SU-DHL-6 (cell line): ENCODE measurements around the gene SNX27.
"Not testable (repeated sequence)": the region's sequence is repeated elsewhere in the genome, so short reads cannot be mapped to it uniquely, and the experiment has no call there.

Source experiments
- H2AFZ ChIP-seq: fragments of 200-600 bp; sonication (generic); 2 replicates; pipeline ENCODE4 v1.6.1; 2014; ENCODE audit warnings: low read depth, mild to moderate bottlenecking, moderate library complexity, mixed read lengths, antibody characterized with exemption, low read length; ENCODE audit not compliant: severe bottlenecking
- H3F3A ChIP-seq: fragments of 200-600 bp; shearing (Covaris generic); 2 replicates; pipeline ENCODE4 v1.6.0; 2016; ENCODE audit warnings: antibody characterized with exemption, mild to moderate bottlenecking; ENCODE audit not compliant: insufficient read depth
- H3K27ac ChIP-seq: fragments of 200-600 bp; sonication (generic); 2 replicates; pipeline ENCODE4 v1.5.1; 2016; ENCODE audit warnings: low read depth, mild to moderate bottlenecking, low read length, moderate library complexity, mixed read lengths
- H3K27me3 ChIP-seq: fragments of 200-600 bp; sonication (generic), shearing (Covaris generic); 2 replicates; pipeline ENCODE4 v1.6.0; 2014; ENCODE audit warnings: mild to moderate bottlenecking, low read length
- H3K36me3 ChIP-seq: fragments of 200-600 bp; sonication (generic); 2 replicates; pipeline ENCODE4 v1.6.1; 2014; ENCODE audit warnings: mild to moderate bottlenecking, low read length, mixed read lengths
- H3K4me2 ChIP-seq: fragments of 300-600, 200-600 bp; shearing (Covaris generic), sonication (generic); 2 replicates; pipeline ENCODE4 v1.6.0; 2014; ENCODE audit warnings: low read length, low read depth, mild to moderate bottlenecking; ENCODE audit not compliant: poor library complexity, severe bottlenecking
- H3K4me3 ChIP-seq: fragments of 200-600 bp; sonication (generic); 2 replicates; pipeline ENCODE4 v1.5.1; 2014; ENCODE audit warnings: antibody characterized with exemption, low read length, mild to moderate bottlenecking, mixed read lengths; ENCODE audit not compliant: insufficient read depth, poor library complexity, severe bottlenecking
- H3K79me2 ChIP-seq: fragments of 200-600 bp; sonication (generic); 2 replicates; pipeline ENCODE4 v1.6.1; 2014; ENCODE audit warnings: mild to moderate bottlenecking, low read length, moderate library complexity; ENCODE audit not compliant: insufficient read depth
- H3K9ac ChIP-seq: fragments of 200-600 bp; sonication (generic); 2 replicates; pipeline ENCODE4 v1.7.0; 2014; ENCODE audit warnings: mild to moderate bottlenecking, low read length
- H3K9me2 ChIP-seq: fragments of 200-600 bp; sonication (generic); replicated peaks from 2 replicates; pipeline ENCODE4 v1.6.1; 2014; ENCODE audit warnings: low read length; ENCODE audit not compliant: insufficient read depth
- H3K9me3 ChIP-seq: fragments of 200-600 bp; sonication (generic); 2 replicates; pipeline ENCODE4 v1.6.1; 2014; ENCODE audit warnings: low read length, mixed read lengths; ENCODE audit not compliant: insufficient read depth
- H4K20me1 ChIP-seq: fragments of 200-600 bp; sonication (generic); 2 replicates; pipeline ENCODE4 v1.6.1; 2014; ENCODE audit warnings: low read depth, mild to moderate bottlenecking, antibody characterized with exemption, low read length, moderate library complexity, mixed read lengths
- CTCF ChIP-seq: fragments of 200-600 bp; sonication (generic); IDR thresholded peaks from one replicate; pipeline ENCODE4 v1.5.1; 2017; ENCODE audit warnings: antibody characterized with exemption, mild to moderate bottlenecking, low read length, moderate library complexity; ENCODE audit not compliant: insufficient read depth, poor library complexity, severe bottlenecking
- EZH2phosphoT487 ChIP-seq: fragments of 200-600 bp; sonication (generic), shearing (Covaris generic); conservative IDR thresholded peaks from 2 replicates; pipeline ENCODE4 v1.6.1; 2018; ENCODE audit warnings: mild to moderate bottlenecking, antibody characterized with exemption, low read length, moderate library complexity, mixed read lengths

The SNX27 gene

GRCh38 chr1:151729157-151729965, 117.5 kb downstream of the SNX27 start:
- Histone ChIP-seq H3K4me3 (no peak overlapping the region), H3K36me3 (no peaks in the 10 kb centered on the region), H3K79me2 (no peaks in the 10 kb centered on the region), H3F3A (no peaks in the 10 kb centered on the region), H3K27ac (no peak overlapping the region), H4K20me1 (no peaks in the 10 kb centered on the region), H3K9me3 (no peaks in the 10 kb centered on the region), H3K9ac (no peak overlapping the region), H3K4me2 (no peak overlapping the region), H3K27me3 (no peaks in the 10 kb centered on the region), H2AFZ (no peak overlapping the region), H3K9me2 (no peaks in the 10 kb centered on the region)
- no peak for TF ChIP-seq CTCF
- no peak for TF ChIP-seq EZH2phosphoT487

DNA sequence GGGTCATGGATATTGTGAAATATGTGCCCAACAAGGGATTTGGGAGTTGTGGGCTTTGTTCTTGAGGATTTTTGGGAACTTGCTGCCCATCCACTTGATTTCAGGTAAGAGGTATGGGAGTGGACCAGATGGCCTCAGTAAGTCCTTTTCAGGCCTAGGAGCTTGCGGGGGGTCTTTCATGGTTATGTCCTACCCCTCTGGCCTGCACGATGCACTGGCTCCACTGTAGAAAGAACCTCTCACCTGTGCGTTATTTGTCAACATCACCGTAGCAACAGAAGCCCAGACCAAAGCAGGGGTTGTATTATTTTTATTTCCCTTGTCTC, 118.1 kb downstream of the SNX27 start:
- Histone ChIP-seq H3K79me2 (no peaks in the 10 kb centered on the region), H4K20me1 (no peaks in the 10 kb centered on the region), H3K9me2 (no peaks in the 10 kb centered on the region), H3K36me3 (no peaks in the 10 kb centered on the region), H3K27ac (no peak overlapping the region), H3F3A (no peaks in the 10 kb centered on the region), H2AFZ (no peak overlapping the region), H3K27me3 (no peaks in the 10 kb centered on the region), H3K9ac (no peak overlapping the region), H3K9me3 (no peaks in the 10 kb centered on the region), H3K4me2 (no peak overlapping the region), H3K4me3 (no peak overlapping the region)
- TF ChIP-seq CTCF = no peak
- TF ChIP-seq EZH2phosphoT487 = no peak

DNA sequence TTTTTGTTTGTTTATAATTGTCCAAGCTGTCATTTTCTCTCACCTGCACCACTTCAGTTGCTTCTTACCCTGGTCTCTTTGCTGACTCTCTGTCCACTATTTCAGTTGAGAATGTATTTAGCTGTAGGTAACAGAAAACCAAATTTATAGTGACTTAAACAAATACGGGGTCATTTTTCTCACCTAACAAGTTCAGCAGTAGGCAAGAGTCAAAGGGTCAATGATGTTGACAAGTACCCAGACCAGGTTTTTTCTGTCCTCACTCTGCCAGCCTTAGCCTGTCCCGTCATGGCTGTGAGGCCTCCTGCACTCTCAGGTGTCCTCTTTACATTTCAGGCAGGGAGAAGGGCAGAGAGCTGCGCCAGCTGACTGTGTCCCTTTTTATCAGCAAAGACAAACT, 121.3 kb downstream of the SNX27 start:
- no peaks in the 10 kb centered on the region for H4K20me1 ChIP-seq
- H3K79me2 ChIP-seq = no peaks in the 10 kb centered on the region
- no peak overlapping the region for H3K9ac ChIP-seq
- H3K27ac ChIP-seq = no peak overlapping the region
- H3K9me2 ChIP-seq = no peaks in the 10 kb centered on the region
- no peak overlapping the region for H3K4me3 ChIP-seq
- no peak overlapping the region for H2AFZ ChIP-seq
- H3K36me3 ChIP-seq = no peaks in the 10 kb centered on the region
- H3K9me3 ChIP-seq = peaks cover 10% of the 10 kb centered on the region; the same call in 1 of the 2 replicates
- H3K4me2 ChIP-seq = no peak overlapping the region
- TF ChIP-seq EZH2phosphoT487 (no peak), CTCF (no peak)
- no peaks in the 10 kb centered on the region for H3K27me3 ChIP-seq
- H3F3A ChIP-seq = no peaks in the 10 kb centered on the region

DNA sequence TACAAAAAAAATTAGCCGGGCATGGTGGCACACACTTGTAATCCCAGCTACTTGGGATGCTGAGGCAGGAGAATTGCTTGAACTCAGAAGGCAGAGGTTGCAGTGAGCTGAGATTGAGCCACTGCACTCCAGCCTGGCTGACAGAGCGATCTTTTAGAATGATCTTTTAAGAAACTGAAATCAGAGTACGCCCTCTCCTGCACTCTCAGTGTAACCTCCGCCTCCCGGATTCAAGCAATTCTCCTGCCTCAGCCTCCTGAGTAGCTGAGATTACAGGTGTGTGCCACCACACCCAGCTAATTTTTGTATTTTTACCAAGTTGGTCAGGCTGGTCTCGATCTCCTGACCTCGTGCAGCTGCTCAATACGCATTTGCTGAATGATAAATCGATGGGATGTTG, 122.1 kb downstream of the SNX27 start:
- not testable (repeated sequence) for H3K9me2 ChIP-seq, H3K27me3 ChIP-seq, H3K27ac ChIP-seq, H4K20me1 ChIP-seq, H3K9ac ChIP-seq, H3F3A ChIP-seq, H2AFZ ChIP-seq, H3K4me2 ChIP-seq, H3K4me3 ChIP-seq, H3K36me3 ChIP-seq, H3K79me2 ChIP-seq
- H3K9me3 ChIP-seq = peaks cover 13% of the 10 kb centered on the region; the same call in 1 of the 2 replicates
